GM12874 (cell line): Measurements from ENCODE around the gene KXD1.

Experiments
- CTCF ChIP-seq: IDR thresholded peaks from 2 replicates; pipeline ENCODE4 v1.5.1; 2011; ENCODE audit warnings: low read depth, mild to moderate bottlenecking, control low read depth, low read length, moderate library complexity; ENCODE audit not compliant: insufficient read depth

KXD1 gene

GRCh38 chr19:18612772-18613588 lies 55.3 kb downstream of the KXD1 start, which contains the start of gene TMEM59L:
TSS of gene TMEM59L (plus strand) at chr19:18612870. CDS start at chr19:18612959, 89 bp downstream.
- no peak for TF ChIP-seq CTCF

DNA sequence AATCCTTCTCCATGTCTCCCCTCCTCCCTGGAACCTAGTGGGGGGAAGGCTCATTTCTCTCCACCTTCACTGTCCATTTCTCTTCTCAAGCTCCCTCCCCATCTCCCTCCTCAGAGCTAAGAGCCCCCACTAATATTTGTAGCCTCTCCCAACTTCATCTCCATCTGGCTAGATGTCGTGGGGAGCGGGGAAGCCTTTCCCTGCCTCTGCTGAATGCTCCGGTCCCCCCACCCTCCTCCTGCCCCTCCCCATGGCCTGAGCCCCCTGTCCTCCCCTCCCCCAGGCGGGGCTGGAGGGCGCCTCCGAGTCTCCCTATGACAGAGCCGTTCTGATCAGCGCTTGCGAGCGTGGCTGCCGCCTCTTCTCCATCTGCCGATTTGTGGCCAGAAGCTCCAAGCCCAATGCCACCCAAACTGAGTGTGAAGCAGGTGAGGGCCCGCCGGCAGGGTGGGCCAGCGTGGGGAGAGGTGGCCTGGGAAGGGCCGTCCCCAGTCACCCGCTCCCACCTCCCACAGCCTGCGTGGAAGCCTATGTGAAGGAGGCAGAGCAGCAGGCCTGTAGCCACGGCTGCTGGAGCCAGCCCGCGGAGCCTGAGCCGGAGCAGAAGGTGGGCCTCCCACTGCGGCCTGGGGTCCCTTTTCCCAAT lies 56.0 kb downstream of the KXD1 start:
- no peak for TF ChIP-seq CTCF

- TF ChIP-seq CTCF: no peak
Measured at GRCh38 chr19:18616023-18616422, 58.4 kb downstream of the KXD1 start.

DNA sequence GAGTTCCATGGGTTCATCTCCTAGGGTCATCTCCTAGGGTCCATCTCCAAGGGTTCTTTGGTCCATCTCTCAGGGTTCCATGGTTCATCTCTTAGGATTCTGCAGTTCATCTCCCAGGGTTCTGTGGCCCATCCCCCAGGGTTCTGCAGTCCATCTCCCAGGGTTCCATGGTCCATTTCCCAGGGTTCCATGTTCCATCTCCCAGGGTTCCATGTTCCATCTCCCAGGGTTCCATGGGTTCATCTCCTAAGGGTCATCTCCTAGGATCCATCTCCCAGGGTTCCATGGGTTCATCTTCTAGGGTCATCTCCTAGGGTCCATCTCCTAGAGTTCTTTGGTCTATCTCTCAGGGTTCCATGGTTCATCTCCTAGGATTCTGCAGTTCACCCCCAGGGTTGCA lies 59.9 kb downstream of the KXD1 start:
- no peak for TF ChIP-seq CTCF

DNA sequence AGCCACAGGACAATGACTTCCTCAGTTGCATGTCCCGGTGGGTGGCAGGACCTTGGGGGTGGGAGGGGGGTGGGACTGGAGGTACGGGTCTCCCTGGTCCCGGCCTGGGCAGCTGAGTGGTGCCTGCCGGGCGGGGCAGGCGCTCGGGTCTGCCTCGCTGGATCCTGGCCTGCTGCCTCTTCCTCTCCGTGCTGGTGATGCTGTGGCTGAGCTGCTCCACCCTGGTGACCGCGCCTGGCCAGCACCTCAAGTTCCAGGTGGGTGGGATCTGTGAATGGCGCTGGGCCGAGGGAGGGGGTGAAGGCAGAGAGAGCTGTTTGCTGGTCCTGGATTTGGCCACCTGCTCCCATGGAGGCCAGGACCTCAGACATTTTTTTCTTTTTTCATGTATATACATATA lies 60.6 kb downstream of the KXD1 start:
- TF ChIP-seq CTCF: no peak
